A549 (cell line): ENCODE measurements around the gene RNF32. TPM values are rescaled to one million over a fixed set of nuclear protein-coding genes. Genes with fewer than 3 reads are reported as not detected.

Source experiments
- ATAC-seq, 2 experiments: fragments of 200-7000 bp in 1 of 2; fragments of >200 bp in 1 of 2; cut with Nextera tagmentation in 1 of 2; cut with Tn5 transposase in 1 of 2; 3 replicates each; pipeline versions ENCODE4 v1.8.0 to v1.9.1; 2018 to 2020; ENCODE audit warnings: mild to moderate bottlenecking in 1 of 2, moderate library complexity in 1 of 2
- CTCF ChIA-PET: fragments of 300-600 bp; sonication (Branson Sonifier 250); formaldehyde crosslinking; extraction: SDS; loops from one replicate; lab custom pipeline; 2021; ENCODE audit warnings: antibody characterized with exemption, inconsistent platforms; lab: Yijun Ruan, JAX
- POLR2A ChIA-PET: fragments of 350-600 bp; formaldehyde crosslinking; extraction: SDS; loops from one replicate; lab custom pipeline; 2021; ENCODE audit warnings: antibody characterized with exemption, inconsistent platforms; lab: Yijun Ruan, JAX
- DNase-seq, 2 experiments: peaks; one replicate each; pipeline versions ENCODE4 v3.0.0 to v3.0.0-alpha.2; 2011 to 2016; ENCODE audit warnings: low read depth in 1 of 2, low spot score in 1 of 2
- FAIRE-seq: peaks from 2 replicates; lab custom pipeline; 2011; peaks lifted over from hg19 to GRCh38; lab: Jason Lieb, UNC
- H3K27ac ChIP-seq, 2 experiments: fragments of >200 bp; sonication (Bioruptor Twin); formaldehyde crosslinking; 3 replicates each; pipeline ENCODE4 v1.5.1; 2016 to 2017
- H3K4me1 ChIP-seq: fragments of >200 bp; sonication (Bioruptor Twin); formaldehyde crosslinking; 3 replicates; pipeline ENCODE4 v1.6.1; 2016
- H3K4me2 ChIP-seq: fragments of >200 bp; sonication (Bioruptor Twin); formaldehyde crosslinking; 3 replicates; pipeline ENCODE4 v1.6.1; 2016
- H3K4me3 ChIP-seq: fragments of >200 bp; sonication (Bioruptor Twin); formaldehyde crosslinking; 3 replicates; pipeline ENCODE4 v1.5.1; 2016
- H3K9me3 ChIP-seq: fragments of >200 bp; sonication (Bioruptor Twin); formaldehyde crosslinking; 3 replicates; pipeline ENCODE4 v1.6.1; 2016
- CBX8 ChIP-seq: fragments of 200-600 bp; sonication (generic); IDR thresholded peaks from 2 replicates; pipeline ENCODE4 v1.6.1; 2016
- CHD2 ChIP-seq: fragments of 150-350 bp; IDR thresholded peaks from 2 replicates; pipeline ENCODE4 v1.6.1; 2014; ENCODE audit warnings: low read length; ENCODE audit not compliant: partially characterized antibody
- EHF ChIP-seq: fragments of 250-450 bp; sonication (Bioruptor Pico); IDR thresholded peaks from 2 replicates; pipeline ENCODE4 v1.5.0; 2020; ENCODE audit warnings: mild to moderate bottlenecking
- EP300 ChIP-seq, 2 experiments: fragments of >200 bp; sonication (Bioruptor Twin); formaldehyde crosslinking; IDR thresholded peaks; 2 replicates in 1 of 2; 3 replicates in 1 of 2; pipeline ENCODE4 v1.6.1; 2016 to 2017
- FOSB ChIP-seq: fragments of 250-450 bp; sonication (Bioruptor Pico); IDR thresholded peaks from 2 replicates; pipeline ENCODE4 v1.5.0; 2020; ENCODE audit warnings: mild to moderate bottlenecking, moderate library complexity
- HES2 ChIP-seq: fragments of >200 bp; sonication (Bioruptor Twin); formaldehyde crosslinking; IDR thresholded peaks from 2 replicates; pipeline ENCODE4 v1.6.1; 2016
- HEYL ChIP-seq: fragments of 250-450 bp; sonication (Bioruptor Pico); IDR thresholded peaks from 2 replicates; pipeline ENCODE4 v1.8.0; 2021; ENCODE audit warnings: mild to moderate bottlenecking, moderate library complexity
- HOXB5 ChIP-seq: fragments of 250-450 bp; sonication (Bioruptor Pico); IDR thresholded peaks from 2 replicates; pipeline ENCODE4 v1.5.0; 2020; ENCODE audit warnings: mild to moderate bottlenecking, moderate library complexity
- JUNB ChIP-seq: fragments of >200 bp; sonication (Bioruptor Twin); formaldehyde crosslinking; IDR thresholded peaks from 2 replicates; pipeline ENCODE4 v1.6.1; 2016
- KDM5A ChIP-seq: fragments of 200-600 bp; sonication (generic); IDR thresholded peaks from 2 replicates; pipeline ENCODE4 v1.6.1; 2016; ENCODE audit warnings: antibody characterized with exemption, mild to moderate bottlenecking
- MAFK ChIP-seq: fragments of 450-650 bp; IDR thresholded peaks from 2 replicates; pipeline ENCODE4 v1.6.1; 2014; ENCODE audit not compliant: partially characterized antibody
- NR3C1 ChIP-seq: fragments of >200 bp; sonication (Bioruptor Twin); formaldehyde crosslinking; IDR thresholded peaks from 3 replicates; pipeline ENCODE4 v1.6.1; 2017
- PBX3 ChIP-seq: IDR thresholded peaks from 2 replicates; pipeline ENCODE4 v1.6.1; 2012
- RAD21 ChIP-seq, 2 experiments: fragments of >200 bp in 1 of 2; sonication (Bioruptor Twin) in 1 of 2; formaldehyde crosslinking in 1 of 2; IDR thresholded peaks in 1 of 2; conservative IDR thresholded peaks in 1 of 2; 2 replicates in 1 of 2; 3 replicates in 1 of 2; pipeline ENCODE4 v1.6.1; 2012 to 2018; ENCODE audit warnings: inconsistent platforms in 1 of 2
- RFX5 ChIP-seq: fragments of 450-650 bp; IDR thresholded peaks from 2 replicates; pipeline ENCODE4 v1.7.1; 2014; ENCODE audit warnings: antibody characterized with exemption, mild to moderate bottlenecking, moderate library complexity
- RNF2 ChIP-seq: fragments of 200-600 bp; sonication (generic); IDR thresholded peaks from 2 replicates; pipeline ENCODE4 v1.6.1; 2016; ENCODE audit warnings: low read depth, mild to moderate bottlenecking, antibody characterized with exemption, moderate library complexity, borderline replicate concordance
- TFCP2L1 ChIP-seq: fragments of 250-450 bp; sonication (Bioruptor Pico); IDR thresholded peaks from 2 replicates; pipeline ENCODE4 v1.5.0; 2021; ENCODE audit warnings: mild to moderate bottlenecking
- USF2 ChIP-seq: fragments of 450-650 bp; IDR thresholded peaks from 2 replicates; pipeline ENCODE4 v1.6.1; 2014; ENCODE audit warnings: antibody characterized with exemption
- ZC3H11A ChIP-seq: fragments of 450-650 bp; IDR thresholded peaks from 2 replicates; pipeline ENCODE4 v1.6.1; 2014; ENCODE audit warnings: antibody characterized with exemption, mild to moderate bottlenecking
- WGBS: methylation state at CpG from one replicate; pipeline ENCODE4 v1.1.6; 2017; ENCODE audit errors: missing lambda C conversion rate; 5-methylcytosine and 5-hydroxymethylcytosine counted together
- polyA plus RNA-seq, 4 experiments: library from polyadenylated mRNA; depleted of rRNA in 3 of 4; stranded (reverse); fragments of >200 nt; fragmentation: RNase III in 1 of 4; extraction: RNeasy Plus Mini Kit Qiagen cat#74134 plus additional on column Dnase treatment in 1 of 4; gene quantifications; 2 replicates in 3 of 4; 3 replicates in 1 of 4; pipeline ENCODE4 v1.2.3, GENCODE V29; 2011 to 2017
- TF ChIP-seq, protein P1 (sequence below): fragments of 200-600 bp; sonication (generic); IDR thresholded peaks from 2 replicates; pipeline ENCODE4 v1.6.1; 2016; ENCODE audit warnings: antibody characterized with exemption, mild to moderate bottlenecking, moderate library complexity
- TF ChIP-seq, protein P2 (sequence below): fragments of 250-450 bp; sonication (Bioruptor Pico); IDR thresholded peaks from 2 replicates; pipeline ENCODE4 v1.5.0; 2020; ENCODE audit warnings: low read depth, mild to moderate bottlenecking, moderate library complexity

RNF32 gene
- polyA plus RNA-seq, 2 of the 4 experiments (the other 2 are of a cell fraction): 1.8 to 2.8 TPM

- 85% methylated on average over 11 of the region's 11 CpGs for WGBS
- no peak overlapping the region for H3K4me2 ChIP-seq
- ChIA-PET CTCF (no interaction called here), POLR2A (no interaction called here)
- no peak overlapping the region for H3K4me3 ChIP-seq
- H3K4me1 ChIP-seq: no peaks in the 10 kb centered on the region
- DNase-seq (no peak), FAIRE-seq (no peak), ATAC-seq (no peak)
- no peak overlapping the region for H3K27ac ChIP-seq
- no peak for TF ChIP-seq RAD21 (conservative IDR thresholded peaks at IDR 0.05 in 1 of 2, IDR thresholded peaks at IDR 0.05 in 1 of 2)
- no peak for TF ChIP-seq TFCP2L1 (CRISPR knock-in tag)
- no peaks in the 10 kb centered on the region for H3K9me3 ChIP-seq
Measured at GRCh38 chr7:156610130-156610529, 30.4 kb upstream of the RNF32 start.

DNA sequence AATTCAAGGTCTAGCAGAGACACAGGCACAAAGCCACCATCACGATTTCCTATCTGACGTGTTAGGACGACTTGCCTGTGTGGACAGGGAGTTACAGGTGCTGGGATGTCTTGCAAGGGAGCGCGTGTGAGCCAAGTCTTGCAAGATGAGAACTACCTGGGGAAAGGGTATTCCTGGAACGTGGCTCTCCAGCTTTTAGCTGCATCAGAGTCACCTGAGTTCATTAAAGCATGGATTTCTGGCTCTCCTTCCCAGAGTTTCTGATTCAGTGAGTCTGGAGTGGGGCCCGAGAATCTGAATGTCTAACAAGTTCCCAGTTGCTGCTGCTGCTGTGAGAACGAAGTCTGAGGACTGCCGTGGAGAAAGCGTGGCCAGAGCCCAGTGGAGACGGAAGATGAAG, 30.0 kb upstream of the RNF32 start:
- no peak overlapping the region for H3K4me3 ChIP-seq
- H3K27ac ChIP-seq: no peak overlapping the region
- no peak overlapping the region for H3K4me2 ChIP-seq
- H3K9me3 ChIP-seq: no peaks in the 10 kb centered on the region
- DNase-seq: no peak
- ATAC-seq: no peak
- no peak for TF ChIP-seq EP300 (IDR thresholded peaks at IDR 0.05)
- no peak for TF ChIP-seq JUNB
- no peak for TF ChIP-seq NR3C1
- TF ChIP-seq HEYL: no peak
- TF ChIP-seq ZC3H11A: no peak
- no peak for TF ChIP-seq USF2
- no peak for TF ChIP-seq RFX5
- TF ChIP-seq FOSB (CRISPR knock-in tag): no peak
- TF ChIP-seq HOXB5 (CRISPR knock-in tag): no peak
- TF ChIP-seq, protein P1, sequence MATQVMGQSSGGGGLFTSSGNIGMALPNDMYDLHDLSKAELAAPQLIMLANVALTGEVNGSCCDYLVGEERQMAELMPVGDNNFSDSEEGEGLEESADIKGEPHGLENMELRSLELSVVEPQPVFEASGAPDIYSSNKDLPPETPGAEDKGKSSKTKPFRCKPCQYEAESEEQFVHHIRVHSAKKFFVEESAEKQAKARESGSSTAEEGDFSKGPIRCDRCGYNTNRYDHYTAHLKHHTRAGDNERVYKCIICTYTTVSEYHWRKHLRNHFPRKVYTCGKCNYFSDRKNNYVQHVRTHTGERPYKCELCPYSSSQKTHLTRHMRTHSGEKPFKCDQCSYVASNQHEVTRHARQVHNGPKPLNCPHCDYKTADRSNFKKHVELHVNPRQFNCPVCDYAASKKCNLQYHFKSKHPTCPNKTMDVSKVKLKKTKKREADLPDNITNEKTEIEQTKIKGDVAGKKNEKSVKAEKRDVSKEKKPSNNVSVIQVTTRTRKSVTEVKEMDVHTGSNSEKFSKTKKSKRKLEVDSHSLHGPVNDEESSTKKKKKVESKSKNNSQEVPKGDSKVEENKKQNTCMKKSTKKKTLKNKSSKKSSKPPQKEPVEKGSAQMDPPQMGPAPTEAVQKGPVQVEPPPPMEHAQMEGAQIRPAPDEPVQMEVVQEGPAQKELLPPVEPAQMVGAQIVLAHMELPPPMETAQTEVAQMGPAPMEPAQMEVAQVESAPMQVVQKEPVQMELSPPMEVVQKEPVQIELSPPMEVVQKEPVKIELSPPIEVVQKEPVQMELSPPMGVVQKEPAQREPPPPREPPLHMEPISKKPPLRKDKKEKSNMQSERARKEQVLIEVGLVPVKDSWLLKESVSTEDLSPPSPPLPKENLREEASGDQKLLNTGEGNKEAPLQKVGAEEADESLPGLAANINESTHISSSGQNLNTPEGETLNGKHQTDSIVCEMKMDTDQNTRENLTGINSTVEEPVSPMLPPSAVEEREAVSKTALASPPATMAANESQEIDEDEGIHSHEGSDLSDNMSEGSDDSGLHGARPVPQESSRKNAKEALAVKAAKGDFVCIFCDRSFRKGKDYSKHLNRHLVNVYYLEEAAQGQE: no peak
- TF ChIP-seq EHF (CRISPR knock-in tag): no peak
- no peak for TF ChIP-seq MAFK
- no peak for TF ChIP-seq PBX3
- TF ChIP-seq KDM5A: no peak
- no peak for TF ChIP-seq HES2
- TF ChIP-seq, protein P2, sequence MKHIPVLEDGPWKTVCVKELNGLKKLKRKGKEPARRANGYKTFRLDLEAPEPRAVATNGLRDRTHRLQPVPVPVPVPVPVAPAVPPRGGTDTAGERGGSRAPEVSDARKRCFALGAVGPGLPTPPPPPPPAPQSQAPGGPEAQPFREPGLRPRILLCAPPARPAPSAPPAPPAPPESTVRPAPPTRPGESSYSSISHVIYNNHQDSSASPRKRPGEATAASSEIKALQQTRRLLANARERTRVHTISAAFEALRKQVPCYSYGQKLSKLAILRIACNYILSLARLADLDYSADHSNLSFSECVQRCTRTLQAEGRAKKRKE (CRISPR knock-in tag): no peak
- TF ChIP-seq CHD2: no peak
- no peak for TF ChIP-seq RNF2
- TF ChIP-seq CBX8: no peak
- CTCF ChIA-PET: no interaction called here
- POLR2A ChIA-PET: no interaction called here
- no peaks in the 10 kb centered on the region for H3K4me1 ChIP-seq
- WGBS: 62% methylated on average over 11 of the region's 11 CpGs
- FAIRE-seq: no peak
